DMS114 treated with DMSO at 0.1 percent for 48 hours (cell line): ENCODE results near the gene SYNDIG1.

Source experiments
- DNase-seq: peaks from one replicate; lab custom pipeline; 2025; ENCODE audit not compliant: unreplicated experiment; lab: John Stamatoyannopoulos, UW

Gene SYNDIG1

GRCh38 chr20:24522452-24523330, 53.3 kb downstream of the SYNDIG1 start:
- no peak for DNase-seq

GRCh38 chr20:24523661-24524060, 54.2 kb downstream of the SYNDIG1 start:
- no peak for DNase-seq

GRCh38 chr20:24528583-24529368, 59.3 kb downstream of the SYNDIG1 start:
- DNase-seq: no peak

- no peak for DNase-seq
Observed at GRCh38 chr20:24529369-24529719, 59.9 kb downstream of the SYNDIG1 start.

GRCh38 chr20:24530131-24530680, 60.8 kb downstream of the SYNDIG1 start:
- no peak for DNase-seq

- DNase-seq: no peak
Observed at GRCh38 chr20:24531202-24531601, 61.8 kb downstream of the SYNDIG1 start.

GRCh38 chr20:24531631-24532419, 62.4 kb downstream of the SYNDIG1 start:
- no peak for DNase-seq

GRCh38 chr20:24533449-24533848, 64.0 kb downstream of the SYNDIG1 start:
- no peak for DNase-seq

GRCh38 chr20:24534282-24534681, 64.9 kb downstream of the SYNDIG1 start:
- no peak for DNase-seq

- no peak for DNase-seq
Observed at GRCh38 chr20:24535941-24536730, 66.7 kb downstream of the SYNDIG1 start.

- DNase-seq: no peak
Observed at GRCh38 chr20:24537210-24537609, 67.8 kb downstream of the SYNDIG1 start.

- no peak for DNase-seq
Observed at GRCh38 chr20:24542721-24543120, 73.3 kb downstream of the SYNDIG1 start.

- no peak for DNase-seq
Observed at GRCh38 chr20:24543168-24543567, 73.7 kb downstream of the SYNDIG1 start.

GRCh38 chr20:24543741-24544140, 74.3 kb downstream of the SYNDIG1 start:
- no peak for DNase-seq

GRCh38 chr20:24544371-24544770, 74.9 kb downstream of the SYNDIG1 start:
- DNase-seq: no peak

GRCh38 chr20:24545168-24545567, 75.7 kb downstream of the SYNDIG1 start:
- DNase-seq: no peak

- no peak for DNase-seq
Observed at GRCh38 chr20:24546232-24546892, 76.9 kb downstream of the SYNDIG1 start.

GRCh38 chr20:24547967-24548366, 78.5 kb downstream of the SYNDIG1 start:
- DNase-seq: no peak

- DNase-seq: no peak
Observed at GRCh38 chr20:24559114-24559732, 89.8 kb downstream of the SYNDIG1 start.
